Limb (tissue), 2 donors: ENCODE results near the gene DNER.

ENCODE experiments used
- DNase-seq, 2 donors: peaks; one replicate each; pipeline ENCODE4 v3.0.0-alpha.2; 2016; ENCODE audit errors: extremely low spot score in 2 of 2

Gene DNER

DNA sequence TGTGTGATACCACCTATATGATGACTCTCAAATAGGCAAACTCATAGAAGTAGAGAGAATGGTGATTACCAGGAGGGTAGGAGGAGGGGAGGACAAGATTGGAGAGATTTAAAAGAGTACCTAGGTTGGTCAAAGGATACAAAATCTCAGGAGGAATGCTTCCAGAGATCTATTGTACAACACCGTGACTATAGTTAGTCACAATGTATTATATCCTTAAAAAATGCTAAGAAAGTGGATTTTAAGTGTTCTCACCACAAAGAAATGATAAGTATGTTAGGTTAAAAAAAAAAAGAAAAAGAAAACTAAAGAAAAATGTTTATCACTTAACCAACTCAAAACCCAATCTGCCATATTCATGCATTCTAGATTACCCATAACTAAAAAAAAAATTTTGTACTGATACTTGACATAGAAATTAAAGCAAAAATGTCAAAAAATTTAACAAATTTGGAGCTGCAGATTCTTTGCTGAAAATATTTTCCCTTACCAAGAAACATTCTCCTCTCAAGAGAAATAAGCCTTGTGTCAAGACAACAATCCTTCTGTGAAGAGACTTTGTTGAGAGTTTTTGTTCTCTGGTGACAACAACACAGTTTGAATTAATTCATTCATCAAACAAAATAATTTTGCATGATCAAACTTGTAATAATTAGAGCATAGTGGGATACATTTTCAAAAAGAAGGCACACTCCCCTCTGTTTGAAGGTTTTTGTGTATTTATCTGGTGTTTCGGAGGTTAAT, 213.1 kb downstream of the DNER start:
- no peak for DNase-seq

DNA sequence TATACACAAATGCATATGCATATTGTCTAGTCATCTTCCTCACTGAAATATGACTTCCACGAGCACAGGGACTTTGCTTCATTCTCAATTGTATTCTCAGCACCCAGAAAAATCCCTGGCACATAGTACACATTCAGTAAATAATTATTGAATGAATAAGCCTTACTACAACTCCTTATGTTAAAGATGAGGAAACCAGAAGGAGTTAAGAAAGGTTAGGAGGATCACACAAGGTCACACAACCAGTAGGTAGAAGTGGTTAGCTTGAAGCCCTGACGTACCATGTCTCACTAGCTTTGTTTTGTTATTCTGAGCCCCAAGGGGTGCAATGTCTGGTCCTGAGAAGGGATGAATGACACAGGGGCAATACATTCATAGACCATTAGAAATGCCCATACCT, 222.3 kb downstream of the DNER start:
- no peak for DNase-seq

DNA sequence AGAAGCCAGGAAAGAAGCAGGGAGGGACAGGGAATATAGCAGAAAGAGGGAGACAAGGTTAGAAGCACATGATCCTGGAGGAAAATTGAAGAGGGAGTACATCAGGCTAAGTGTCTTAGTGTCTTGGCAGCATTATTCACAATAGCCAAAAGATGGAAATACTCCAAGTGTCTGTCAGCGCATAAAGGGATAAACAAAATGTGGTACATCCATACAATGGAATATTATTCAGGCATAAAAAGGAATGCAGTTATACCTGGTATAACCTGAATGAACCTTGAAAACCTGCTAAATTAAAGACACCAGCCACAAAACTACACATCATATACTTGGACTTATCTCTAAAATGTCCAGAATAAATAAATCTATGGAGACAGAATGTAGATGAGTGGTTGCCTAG, 224.2 kb downstream of the DNER start:
- DNase-seq = no peak

DNA sequence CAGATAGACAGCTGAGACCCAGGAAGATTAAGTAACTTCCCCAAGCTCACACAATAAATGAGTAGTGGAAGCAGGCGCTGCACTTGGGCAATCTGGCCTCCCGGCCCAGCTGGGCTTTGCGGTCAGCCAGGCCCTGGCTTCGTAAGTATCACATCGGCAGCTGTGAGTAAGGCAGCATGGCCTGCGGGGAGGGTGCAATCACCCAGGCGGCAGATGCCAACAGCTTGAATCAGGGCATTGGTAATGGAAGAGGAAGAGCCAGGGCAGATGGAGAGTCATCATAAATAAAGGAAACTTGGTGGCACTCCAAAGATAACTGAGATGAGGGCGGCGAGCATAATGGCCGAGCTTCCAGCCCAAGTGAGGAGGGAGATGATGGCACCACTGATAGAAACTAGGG, 225.3 kb downstream of the DNER start:
- DNase-seq = no peak

DNA sequence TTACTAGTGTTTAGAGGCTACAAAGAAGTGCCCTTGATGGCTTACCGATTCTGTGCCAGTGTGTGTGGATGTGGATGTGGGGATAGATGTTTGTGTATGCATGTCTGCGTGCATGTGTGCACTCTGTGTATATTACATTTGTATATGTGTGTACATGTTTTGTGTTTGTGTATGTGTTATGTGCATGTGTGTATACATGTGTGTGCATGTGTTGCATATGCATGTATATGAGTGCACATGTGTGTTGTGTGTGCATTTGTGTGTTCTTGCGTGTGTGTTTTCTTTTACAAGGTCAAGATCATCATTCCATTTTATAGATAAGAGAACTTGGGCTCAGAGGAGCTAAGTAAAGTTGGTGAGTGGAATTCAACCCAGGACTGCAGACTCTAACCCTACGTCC, 226.1 kb downstream of the DNER start:
- no peak for DNase-seq

DNA sequence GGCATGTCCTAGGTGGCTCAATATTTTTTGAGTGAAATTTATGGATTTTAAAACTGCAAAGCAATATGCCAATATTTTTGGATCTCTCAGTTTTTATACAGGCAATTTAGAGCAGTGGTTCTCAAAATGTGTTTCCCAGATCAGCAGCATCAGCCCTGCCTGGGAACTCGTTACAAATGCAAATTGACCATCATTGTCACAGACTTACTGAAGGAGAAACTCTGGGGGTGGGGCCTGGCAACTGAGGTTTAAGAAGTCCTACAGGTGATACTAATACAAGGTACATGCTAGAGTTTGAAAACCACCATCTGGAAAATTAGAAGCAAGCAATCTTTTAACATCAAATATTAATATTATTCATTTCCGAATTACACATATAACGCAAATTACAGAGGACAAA, 227.7 kb downstream of the DNER start:
- DNase-seq = no peak

DNA sequence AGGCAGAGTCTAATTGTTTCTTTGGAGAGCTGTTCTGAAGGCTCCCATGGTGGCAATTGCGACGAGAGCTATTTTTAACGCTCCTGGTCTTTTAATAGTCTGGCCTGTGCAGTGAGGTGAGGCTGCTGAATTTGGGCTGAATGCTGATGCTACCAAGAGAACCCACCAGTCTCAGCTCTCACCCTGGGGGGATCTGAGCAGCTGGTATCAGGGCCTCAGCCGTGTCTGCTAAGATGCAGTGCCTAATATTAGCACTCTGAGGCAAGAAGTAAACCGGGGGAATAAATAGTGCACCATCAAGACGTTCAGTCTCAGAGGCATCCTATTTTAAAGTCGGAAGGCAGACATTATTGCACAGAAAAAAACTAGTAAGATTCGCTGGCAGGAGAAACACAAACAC, 228.5 kb downstream of the DNER start:
- DNase-seq = peak in 1 of 2 donors; percentile 43

DNA sequence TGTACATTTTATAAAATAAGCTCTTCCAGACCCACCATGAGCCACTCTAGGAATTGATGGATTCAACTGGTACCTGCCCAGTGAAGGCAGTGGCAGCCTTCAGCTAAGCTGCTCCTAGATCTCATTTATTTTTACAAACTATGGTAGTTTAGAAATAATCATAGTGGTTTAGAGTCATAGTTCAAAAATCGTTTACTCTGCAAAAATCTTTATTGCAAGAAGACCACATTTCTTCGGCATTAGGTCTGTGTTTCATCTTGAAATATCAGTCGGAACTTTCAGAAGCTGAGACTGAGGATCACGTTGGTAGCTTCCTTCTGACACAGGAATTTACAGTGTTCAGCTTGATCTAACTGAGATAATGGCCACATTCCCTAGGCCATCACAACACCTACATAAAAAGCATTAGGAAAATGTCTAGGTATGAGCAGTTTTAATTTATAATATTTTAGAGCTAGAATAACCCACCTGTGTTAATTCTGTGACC, 237.0 kb downstream of the DNER start:
- no peak for DNase-seq

DNA sequence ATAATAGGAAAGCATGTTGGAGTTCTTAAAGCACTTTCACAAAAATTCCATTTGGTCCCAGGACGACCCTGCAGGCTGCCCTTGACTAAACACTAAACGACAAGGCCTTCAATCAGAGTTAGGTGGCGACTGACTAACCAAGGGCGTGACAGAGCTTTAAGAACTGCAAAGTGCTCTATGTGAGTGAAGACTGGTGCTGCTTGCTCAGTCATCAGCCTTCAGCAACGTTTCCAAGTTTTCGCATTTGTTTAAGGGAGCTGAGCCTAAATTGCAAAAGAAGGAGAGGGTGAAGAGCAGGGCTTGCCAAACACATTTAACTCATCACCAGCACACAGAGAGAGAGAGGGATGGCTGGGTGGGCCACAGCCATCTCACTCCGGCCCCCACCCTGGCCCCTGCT, 238.6 kb downstream of the DNER start:
- no peak for DNase-seq

DNA sequence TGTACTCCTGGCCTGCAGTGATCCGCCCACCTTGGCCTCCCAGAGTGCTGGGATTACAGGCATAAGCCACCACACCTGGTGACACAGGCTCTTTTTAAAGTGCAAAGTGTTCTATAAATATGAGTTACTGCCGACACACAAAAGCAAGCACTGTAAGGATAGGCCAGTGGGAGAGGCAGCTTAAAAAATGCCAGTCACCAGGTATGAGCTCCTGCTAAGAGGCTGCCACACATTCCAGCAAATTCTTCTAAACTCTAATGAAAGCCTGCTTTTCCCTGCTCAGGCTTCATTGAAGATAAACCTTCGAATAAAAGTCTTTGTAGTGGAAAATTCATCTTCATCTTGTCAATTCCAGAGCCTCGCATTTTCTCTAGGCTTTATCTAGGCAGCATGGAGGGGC, 240.2 kb downstream of the DNER start:
- no peak for DNase-seq

DNA sequence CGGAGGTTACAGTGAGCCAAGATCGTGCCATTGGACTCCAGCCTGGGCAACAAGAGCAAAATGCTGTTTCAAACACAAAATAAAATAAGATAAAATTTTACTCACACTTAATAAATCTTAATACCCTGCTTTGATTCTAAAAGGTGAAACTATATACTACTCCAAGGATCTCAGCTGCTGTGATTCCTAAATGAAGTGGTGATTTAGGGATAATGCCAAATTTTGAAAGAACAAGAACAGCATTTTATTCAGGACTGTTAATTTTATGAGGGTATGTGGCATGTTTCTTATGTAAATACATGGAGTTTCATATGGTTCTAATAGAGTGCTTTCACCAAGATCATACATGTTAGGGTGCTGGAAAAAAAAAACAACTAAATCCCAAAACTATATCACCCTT, 243.6 kb downstream of the DNER start:
- no peak for DNase-seq

DNA sequence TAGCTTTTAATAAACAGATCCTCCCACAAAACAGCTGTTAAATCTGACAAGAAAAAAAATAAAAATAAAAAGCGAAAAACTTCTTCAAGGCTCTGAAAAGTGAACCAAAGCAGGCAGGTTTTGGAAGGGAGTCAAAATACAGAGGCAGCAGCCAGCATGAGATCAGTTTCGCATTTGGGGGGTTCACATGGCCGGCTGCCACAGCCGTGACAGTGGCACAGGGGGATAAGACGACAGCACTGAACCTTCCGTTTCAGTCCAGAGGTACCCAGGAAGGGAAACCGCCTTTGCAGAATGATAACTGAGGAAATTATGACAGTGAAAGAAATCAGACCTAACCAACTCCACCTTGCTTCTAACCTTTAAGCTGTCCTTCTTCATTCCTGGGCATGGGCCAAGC, 246.6 kb downstream of the DNER start:
- DNase-seq = no peak

DNA sequence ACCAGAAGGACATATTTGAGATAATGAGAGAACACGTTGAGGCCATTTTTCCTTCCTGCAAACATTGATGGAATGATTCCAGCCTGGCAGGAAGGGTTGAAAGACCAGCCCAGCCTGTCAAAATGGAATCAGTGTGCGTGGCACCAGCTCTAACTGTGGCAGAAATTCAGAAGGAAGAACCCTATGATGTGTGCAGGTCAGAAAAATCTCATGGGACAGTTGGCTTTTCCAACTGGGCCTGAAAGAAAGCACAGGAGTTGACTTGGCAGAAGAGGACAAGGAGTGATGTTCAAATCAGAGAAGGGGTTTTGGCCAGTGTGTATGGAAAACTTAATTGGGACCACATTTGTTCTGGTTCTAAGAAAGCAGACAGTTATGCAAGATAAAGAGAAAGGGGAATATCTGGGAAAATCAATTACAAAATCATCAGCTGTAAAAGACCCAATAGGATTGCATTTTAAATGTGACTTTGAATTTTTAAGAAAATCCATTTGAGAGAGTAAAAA, 250.5 kb downstream of the DNER start:
- peak in 1 of 2 donors; percentile 34 for DNase-seq

DNA sequence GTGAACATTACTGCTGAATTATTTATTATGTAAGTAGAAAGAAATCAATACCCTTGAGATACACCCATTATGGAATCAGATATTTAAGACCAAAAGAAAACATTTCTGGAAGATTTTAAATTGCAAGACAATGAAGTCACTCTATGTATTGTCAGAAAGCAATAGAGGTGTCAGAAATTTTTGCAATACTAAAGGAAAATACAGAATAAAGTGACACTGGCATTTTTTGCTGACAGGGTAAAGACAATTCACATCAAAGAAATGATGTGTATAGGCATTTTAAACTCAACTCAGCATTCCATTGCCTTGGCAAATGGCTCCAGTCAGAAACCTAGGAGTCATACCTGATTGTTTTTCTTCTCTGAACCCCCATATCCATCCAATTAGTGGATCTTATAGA, 252.2 kb downstream of the DNER start:
- DNase-seq = no peak

DNA sequence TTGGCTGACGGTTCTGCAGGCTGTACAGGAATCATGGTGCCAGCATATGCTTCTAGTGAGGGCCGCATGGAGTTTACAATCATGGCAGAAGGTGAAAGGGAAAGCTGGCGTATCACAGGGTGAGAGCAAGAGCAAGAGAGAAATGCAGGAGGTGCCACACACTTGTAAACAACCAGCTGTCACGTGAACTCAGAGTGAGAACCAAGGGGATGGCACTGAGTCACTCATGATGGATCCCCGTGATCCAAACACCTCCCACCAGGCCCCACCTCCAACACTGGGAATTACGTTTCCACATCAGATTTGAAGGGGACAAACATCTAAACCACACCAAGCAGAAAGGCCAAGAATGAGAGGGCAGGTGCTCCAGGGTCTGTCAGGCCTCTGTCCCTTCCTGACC, 258.3 kb downstream of the DNER start:
- no peak for DNase-seq

DNA sequence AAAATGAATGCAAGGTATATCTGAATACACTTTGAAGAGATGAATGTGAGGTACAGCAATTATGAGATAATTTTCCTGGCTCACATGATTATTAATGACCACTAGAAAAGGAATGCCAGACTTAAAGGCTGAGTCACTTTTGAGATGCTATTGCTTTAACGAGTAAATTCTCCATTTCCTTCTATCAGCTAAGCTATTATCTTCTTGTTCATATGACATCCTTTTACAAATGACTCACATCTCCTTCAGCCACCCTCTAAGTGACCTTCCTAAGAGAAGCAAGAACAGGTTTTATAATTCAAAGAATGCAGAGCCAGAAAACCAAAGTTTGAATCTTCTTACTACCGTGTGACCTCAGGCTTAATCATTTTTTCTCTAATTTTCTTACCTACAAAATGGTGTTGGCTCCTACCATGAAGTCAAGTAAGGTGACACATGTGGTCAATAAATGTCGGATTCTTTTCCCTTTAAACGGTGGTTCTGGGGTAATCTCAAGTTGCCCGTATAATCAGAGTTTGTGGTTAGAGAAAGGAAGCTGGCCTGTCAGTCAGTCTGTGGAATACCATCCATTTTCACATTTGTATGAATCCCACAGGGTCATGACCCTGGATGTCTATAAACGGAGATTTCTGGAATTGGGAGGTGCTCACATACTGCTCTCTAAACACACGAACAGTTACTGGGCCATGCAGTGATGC, 259.3 kb downstream of the DNER start:
- DNase-seq = no peak

DNA sequence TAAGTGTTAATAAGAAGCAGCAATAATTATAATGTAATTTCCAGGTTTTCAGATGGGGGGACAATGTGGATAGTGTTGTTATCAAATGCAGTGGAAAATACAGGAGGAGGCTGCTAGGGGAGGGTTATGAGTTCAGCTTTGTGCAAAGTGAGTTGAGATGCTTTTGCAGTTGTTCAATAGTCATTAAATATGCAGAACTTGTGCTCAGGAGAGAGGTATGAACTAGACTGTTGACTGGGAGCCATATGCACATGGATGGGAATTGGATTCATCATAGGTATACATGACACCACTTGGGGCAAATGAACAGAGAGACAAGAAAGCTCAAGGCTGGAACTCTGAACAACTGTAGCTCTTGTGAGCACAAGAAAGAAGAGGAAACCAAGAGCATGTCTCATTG, 261.1 kb downstream of the DNER start:
- DNase-seq = no peak

DNA sequence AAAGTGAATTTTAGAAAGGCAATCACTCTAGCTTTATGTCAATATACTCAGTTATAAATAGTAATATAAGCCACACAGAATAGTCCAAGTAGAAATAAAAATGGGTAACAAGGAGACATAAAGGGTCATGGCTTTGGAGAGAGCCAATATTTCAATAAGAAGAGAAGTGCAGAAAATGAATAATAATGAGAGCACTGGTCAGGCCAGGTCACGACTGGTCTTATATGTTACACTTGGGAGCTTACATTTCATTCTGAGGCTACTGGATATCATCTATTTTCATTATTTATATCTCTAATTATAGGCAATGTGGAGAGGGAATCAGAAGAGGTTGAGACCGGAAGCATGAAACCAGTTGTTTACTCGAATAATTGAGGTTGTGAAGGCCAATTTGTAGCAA, 262.5 kb downstream of the DNER start:
- no peak for DNase-seq

DNA sequence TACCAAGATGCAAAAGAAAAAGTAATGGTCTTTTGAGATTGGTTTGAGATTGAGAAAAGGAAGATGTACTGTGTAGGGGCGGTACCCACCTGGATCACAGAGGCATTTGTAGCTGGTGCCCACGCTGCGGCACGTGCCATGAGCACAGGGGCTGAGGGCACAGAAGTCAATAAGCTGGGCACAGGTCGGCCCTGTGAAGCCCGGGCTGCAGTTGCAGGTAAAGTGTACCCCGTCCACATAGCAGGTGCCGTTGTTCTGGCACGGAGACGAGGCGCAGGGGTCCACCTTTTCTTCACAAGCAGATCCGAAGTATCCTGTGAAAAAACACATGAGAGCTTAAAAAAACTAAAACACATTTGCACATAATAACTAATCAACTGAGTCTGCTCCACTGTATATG, 267.1 kb downstream of the DNER start:
- DNase-seq = no peak

DNA sequence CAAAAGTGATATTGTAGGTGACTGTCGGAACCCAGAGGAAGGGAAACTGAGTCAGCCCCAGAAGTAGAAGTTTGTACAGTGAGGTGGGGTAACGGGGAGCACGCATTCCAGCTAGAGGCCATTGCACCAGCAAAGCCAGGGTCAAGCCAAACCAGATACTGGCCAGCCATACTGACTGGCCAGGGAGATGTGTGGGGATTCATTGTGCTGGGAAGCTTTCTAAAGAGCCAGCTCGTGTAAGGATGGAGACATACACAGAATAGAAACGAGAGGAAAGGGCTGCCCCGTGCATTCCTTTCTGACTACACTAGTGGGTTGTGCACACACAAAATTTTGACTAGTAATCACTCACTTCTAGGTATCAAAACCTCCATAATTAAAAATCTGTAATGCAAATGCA, 268.0 kb downstream of the DNER start:
- DNase-seq = no peak

DNA sequence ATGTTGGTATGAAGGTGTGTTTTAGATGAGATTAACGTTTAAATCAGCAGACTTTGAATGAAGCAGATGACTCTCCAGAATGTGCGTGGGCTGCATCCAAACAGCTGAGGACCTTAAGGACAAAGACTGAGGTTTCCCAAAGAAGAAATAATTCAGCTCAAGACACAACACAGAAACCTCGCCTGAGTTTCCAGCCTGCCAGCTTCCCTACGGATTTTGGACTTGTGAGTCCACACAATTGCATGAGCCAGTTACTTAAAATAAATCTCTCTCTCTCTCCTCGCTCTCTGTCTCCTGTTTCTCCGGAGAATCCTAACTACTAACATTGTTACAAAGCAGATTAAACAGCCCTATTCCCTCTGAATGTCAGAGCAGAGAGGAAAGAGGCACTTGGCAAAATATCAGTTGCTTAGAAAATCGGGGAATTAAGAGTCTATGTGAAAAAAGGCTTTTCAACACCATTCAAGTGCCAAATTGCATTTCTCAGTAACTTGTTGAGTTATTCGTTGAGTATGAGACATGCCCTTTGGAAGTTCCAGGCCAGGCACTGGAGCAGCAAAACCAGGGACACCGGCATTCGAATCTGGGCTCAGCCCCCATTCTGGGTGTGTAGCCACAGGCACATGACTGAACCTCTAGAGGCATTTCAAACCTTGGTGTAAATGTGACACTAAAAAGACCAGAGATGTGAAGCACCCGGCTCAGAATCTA, 268.7 kb downstream of the DNER start:
- peak in 1 of 2 donors; percentile 21 for DNase-seq

DNA sequence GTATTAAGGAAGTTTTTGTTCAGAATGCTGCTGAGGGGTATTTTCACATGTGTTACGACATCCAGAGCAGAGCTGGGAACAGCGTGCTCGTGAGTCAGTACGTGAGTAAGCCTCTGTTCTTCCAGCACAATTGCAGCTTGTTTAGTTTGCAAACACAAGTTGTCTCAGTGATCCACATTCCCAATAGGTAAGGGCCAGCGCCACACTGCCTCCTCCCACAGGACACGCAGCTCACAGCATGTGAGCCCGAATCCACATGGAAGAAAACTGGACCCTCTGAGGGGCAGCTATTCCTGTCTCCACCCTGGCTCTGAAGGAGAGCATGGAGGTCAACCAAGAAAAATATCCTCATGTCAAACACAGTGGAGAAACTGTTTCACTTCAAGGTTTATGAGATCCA, 269.3 kb downstream of the DNER start:
- peak in 1 of 2 donors; percentile 50 for DNase-seq
